BE2C (cell line): ENCODE results near the gene SH3TC1.
A peak's percentile ranks its signal among the peaks of the same experiment; 100 is the strongest.

Experiments
- DNase-seq: peaks from one replicate; pipeline ENCODE4 v3.0.0-alpha.2; 2020
- H3K27me3 ChIP-seq: fragments of 250-450 bp; sonication (Bioruptor Pico); 2 replicates; pipeline ENCODE4 v1.5.1; 2020; ENCODE audit warnings: mild to moderate bottlenecking
- H3K36me3 ChIP-seq: fragments of 250-450 bp; sonication (Bioruptor Pico); 2 replicates; pipeline ENCODE4 v1.5.1; 2020; ENCODE audit warnings: mild to moderate bottlenecking
- H3K4me1 ChIP-seq: fragments of 250-450 bp; sonication (Bioruptor Pico); 2 replicates; pipeline ENCODE4 v1.5.1; 2020
- H3K4me3 ChIP-seq: 2 replicates; pipeline ENCODE4 v1.5.1; 2011; ENCODE audit warnings: low read depth, low read length
- H3K9me3 ChIP-seq: fragments of 250-450 bp; sonication (Bioruptor Pico); 2 replicates; pipeline ENCODE4 v1.5.1; 2020
- TF ChIP-seq, protein P1 (sequence below): IDR thresholded peaks from 2 replicates; pipeline ENCODE4 v1.5.1; 2012; ENCODE audit warnings: mild to moderate bottlenecking, low read depth, low read length

SH3TC1 gene

DNA sequence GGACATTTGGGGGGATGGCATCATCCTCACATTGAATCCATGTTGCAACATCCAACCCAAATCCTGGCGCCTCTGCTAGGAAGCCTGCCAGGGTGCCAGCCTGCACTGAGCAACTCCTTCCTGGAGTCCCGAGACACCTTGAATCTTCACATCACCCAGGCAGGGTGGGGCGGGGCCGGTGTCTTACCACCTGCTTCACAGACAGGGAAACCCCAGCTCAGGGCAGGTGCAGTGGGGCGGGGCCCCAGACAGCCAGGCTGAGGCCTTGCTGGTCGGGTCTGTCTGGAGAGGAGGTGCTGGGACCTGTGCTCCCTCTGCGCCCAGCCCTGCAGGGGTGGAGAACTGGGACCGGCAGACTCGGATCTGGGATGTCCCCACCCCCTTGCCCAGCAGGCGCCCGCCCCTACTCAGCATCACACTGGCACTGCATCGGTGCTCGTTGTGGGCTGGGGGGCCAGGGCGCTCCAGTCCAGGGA, 39.0 kb downstream of the SH3TC1 start:
- Histone ChIP-seq H3K9me3 (no peaks in the 10 kb centered on the region), H3K4me3 (no peak overlapping the region), H3K27me3 (no peaks in the 10 kb centered on the region), H3K4me1 (peaks cover 15% of the 10 kb centered on the region), H3K36me3 (peaks cover 11% of the 10 kb centered on the region; the same call in 1 of the 2 replicates)
- DNase-seq, result no peak
- TF ChIP-seq, protein P1, sequence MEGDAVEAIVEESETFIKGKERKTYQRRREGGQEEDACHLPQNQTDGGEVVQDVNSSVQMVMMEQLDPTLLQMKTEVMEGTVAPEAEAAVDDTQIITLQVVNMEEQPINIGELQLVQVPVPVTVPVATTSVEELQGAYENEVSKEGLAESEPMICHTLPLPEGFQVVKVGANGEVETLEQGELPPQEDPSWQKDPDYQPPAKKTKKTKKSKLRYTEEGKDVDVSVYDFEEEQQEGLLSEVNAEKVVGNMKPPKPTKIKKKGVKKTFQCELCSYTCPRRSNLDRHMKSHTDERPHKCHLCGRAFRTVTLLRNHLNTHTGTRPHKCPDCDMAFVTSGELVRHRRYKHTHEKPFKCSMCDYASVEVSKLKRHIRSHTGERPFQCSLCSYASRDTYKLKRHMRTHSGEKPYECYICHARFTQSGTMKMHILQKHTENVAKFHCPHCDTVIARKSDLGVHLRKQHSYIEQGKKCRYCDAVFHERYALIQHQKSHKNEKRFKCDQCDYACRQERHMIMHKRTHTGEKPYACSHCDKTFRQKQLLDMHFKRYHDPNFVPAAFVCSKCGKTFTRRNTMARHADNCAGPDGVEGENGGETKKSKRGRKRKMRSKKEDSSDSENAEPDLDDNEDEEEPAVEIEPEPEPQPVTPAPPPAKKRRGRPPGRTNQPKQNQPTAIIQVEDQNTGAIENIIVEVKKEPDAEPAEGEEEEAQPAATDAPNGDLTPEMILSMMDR, result no peak

DNA sequence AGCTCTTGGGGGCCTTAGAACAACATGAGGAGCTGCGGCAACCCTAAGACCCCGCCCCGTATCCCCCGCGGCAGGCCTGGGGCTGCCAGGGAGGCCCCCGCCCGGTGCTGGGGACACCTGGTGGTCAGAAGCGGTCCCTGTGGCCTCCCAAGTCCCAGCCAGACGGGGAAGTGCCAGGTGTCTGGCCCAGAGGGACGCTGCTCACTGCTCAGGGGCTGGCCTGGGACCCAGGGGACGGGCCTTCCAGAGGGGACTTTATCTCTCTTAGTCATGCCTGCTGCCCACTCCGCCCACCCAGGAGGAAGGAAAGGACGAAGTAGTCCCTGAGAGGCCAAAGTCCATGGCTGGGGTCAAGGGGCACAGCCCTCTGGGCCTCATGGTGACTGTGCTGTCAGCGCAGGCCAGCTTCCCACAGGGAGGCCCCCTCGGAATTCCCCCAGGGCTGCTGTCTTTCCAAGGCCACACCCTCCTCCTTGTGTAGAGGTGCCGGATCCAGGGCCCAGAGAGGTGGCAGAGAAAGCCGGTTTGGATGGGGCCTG, 39.5 kb downstream of the SH3TC1 start:
- peak; percentile 76 for DNase-seq
- H3K4me3 ChIP-seq, result no peak overlapping the region
- H3K36me3 ChIP-seq, result peaks cover 11% of the 10 kb centered on the region; the same call in 1 of the 2 replicates
- no peaks in the 10 kb centered on the region for H3K9me3 ChIP-seq
- H3K27me3 ChIP-seq, result no peaks in the 10 kb centered on the region
- TF ChIP-seq, protein P1, result peak; percentile 61
- peaks cover 15% of the 10 kb centered on the region for H3K4me1 ChIP-seq

DNA sequence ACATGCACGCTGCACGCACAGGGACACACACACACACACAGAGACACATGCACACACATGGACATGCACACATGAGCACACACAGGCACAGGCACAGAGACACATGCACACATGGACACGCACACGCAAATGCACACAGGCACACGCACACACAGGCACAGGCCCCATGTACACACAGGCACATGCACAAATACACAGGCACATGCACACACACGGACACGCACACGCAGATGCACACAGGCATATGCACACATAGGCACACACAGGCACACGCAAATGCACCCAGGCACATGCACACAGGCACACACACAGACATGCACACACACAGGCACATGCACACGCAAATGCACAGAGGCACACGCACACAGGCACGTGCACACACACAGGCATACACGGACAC, 40.1 kb downstream of the SH3TC1 start:
- H3K27me3 ChIP-seq, result no peaks in the 10 kb centered on the region
- DNase-seq, result no peak
- peaks cover 10% of the 10 kb centered on the region; the same call in 1 of the 2 replicates for H3K36me3 ChIP-seq
- peaks cover 15% of the 10 kb centered on the region for H3K4me1 ChIP-seq
- no peak overlapping the region for H3K4me3 ChIP-seq
- TF ChIP-seq, protein P1, result no peak
- no peaks in the 10 kb centered on the region for H3K9me3 ChIP-seq

DNA sequence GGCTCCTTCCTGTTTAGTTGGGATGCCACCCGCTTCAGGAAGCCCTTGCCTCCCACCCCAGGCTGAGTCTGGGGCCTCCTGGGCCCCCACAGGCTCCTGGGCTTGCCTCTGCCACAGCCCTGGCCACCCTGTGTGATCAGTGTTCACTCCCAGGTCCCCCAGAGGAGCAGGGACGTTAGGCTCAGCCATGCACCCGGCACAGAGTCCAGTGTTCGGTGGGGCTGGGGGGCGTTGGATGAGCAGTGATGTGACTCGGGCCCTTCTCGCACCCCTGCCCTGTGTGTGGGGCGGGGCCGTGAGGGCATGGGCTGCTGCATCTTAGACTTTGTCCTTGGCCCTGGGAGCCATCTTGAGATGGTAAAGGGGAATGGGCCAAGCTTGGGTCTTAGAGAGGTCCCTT, 40.6 kb downstream of the SH3TC1 start:
- Histone ChIP-seq H3K27me3 (no peaks in the 10 kb centered on the region), H3K9me3 (no peaks in the 10 kb centered on the region), H3K4me3 (no peak overlapping the region), H3K36me3 (peaks cover 7% of the 10 kb centered on the region; the same call in 1 of the 2 replicates), H3K4me1 (peaks cover 15% of the 10 kb centered on the region)
- TF ChIP-seq, protein P1, result no peak
- no peak for DNase-seq

DNA sequence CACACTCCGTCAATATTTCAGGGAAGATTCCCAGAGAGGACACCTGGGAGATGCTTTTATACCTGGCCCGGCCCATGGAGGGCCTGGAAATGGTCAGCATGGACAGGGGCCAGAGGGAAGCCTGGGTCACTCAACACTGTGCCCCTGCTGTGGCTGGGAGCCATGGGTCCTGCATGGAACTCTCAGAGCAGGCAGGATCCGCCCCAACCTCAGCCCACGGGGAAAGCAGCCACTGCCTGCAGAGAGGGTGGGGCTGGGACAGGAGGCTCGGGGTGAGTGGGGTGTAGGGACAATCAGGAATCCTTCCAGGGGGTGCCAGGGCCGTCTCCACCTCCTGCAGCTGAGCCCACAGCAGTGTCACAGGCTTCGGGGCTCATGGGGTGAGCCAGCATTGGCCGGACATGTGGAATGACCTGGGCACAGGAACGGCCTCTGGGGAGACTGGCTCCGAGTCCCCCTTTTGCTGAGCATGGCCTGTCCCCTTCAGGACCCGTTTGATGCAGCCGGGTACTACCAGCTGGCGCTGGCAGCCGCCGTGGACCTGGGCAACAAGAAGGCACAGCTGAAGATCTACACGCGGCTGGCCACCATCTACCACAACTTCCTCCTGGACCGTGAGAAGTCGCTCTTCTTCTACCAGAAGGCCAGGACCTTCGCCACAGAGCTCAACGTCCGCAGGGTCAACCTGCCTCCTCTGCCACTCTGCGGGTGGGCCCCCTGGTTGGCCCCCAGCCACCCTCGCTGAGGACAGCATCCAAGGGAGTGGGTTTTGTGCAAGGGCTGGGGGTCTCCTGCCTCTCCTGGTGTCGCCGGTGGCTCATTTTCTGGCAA, 41.3 kb downstream of the SH3TC1 start:
- Histone ChIP-seq H3K36me3 (peaks cover 7% of the 10 kb centered on the region; the same call in 1 of the 2 replicates), H3K4me3 (no peak overlapping the region), H3K9me3 (no peaks in the 10 kb centered on the region), H3K27me3 (no peaks in the 10 kb centered on the region), H3K4me1 (peaks cover 15% of the 10 kb centered on the region)
- DNase-seq, result no peak
- TF ChIP-seq, protein P1, result no peak

DNA sequence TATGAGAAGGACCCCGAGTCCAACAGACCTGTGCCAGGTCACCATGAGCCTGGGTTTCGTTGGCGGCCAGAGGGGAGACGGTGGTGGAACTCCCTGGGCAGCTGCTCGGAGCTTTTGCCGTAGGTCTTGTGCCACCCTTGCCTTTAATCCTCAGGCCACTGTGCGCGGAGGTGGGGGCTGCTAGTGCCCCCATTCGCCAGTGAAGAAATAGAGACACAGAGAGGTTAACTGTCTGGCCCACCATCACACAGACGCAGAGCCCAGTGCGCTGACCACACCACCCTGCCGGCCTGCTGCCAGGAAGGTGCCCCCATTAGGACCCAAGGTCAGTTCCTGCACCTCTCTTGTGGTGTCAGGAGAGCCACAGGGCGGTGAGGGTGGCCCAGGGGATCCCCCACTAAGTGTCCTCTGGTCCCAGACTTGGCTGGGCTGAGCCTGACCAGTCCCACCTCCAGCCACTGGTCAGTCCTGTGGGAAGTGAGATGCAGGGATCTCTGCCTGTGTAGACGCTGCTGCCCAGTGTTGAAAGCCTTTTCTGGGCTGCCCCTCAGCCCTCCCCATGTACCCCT, 42.2 kb downstream of the SH3TC1 start:
- DNase-seq, result no peak
- Histone ChIP-seq H3K4me1 (peaks cover 15% of the 10 kb centered on the region), H3K4me3 (no peak overlapping the region), H3K36me3 (peaks cover 7% of the 10 kb centered on the region; the same call in 1 of the 2 replicates), H3K9me3 (no peaks in the 10 kb centered on the region), H3K27me3 (no peaks in the 10 kb centered on the region)
- TF ChIP-seq, protein P1, result no peak
